NCI-H446 treated with DMSO at 0.1 percent for 48 hours (cell line): Measurements from ENCODE around the gene IKZF4.
"Not testable (repeated sequence)": the region's sequence is repeated elsewhere in the genome, so short reads cannot be mapped to it uniquely, and the experiment has no call there.

ENCODE experiments used
- DNase-seq: peaks from one replicate; lab custom pipeline; 2025; lab: John Stamatoyannopoulos, UW

The IKZF4 gene

GRCh38 chr12:55999522-55999921 is 21.3 kb upstream of the IKZF4 start:
- DNase-seq: not testable (repeated sequence)

DNA sequence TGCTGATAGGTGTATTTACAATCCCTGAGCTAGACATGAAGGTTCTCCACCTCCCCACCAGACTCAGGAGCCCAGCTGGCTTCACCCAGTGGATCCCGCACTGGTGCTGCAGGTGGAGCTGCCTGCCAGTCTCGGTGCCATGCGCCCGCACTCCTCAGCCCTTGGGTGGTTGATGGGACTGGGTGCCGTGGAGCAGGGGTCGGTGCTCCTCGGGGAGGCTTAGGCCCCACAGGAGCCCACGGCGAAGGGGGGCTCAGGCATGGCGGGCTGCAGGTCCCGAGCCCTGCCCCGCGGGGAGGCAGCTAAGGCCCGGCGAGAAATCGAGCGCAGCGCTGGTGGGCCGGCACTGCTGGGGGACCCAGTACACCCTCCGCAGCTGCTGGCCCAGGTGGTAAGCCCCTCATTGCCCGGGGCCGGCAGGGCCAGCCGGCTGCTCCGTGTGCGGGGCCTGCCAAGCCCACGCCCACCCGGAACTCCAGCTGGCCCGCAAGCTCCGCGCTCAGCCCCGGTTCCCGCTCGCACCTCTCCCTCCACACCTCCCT is 20.8 kb upstream of the IKZF4 start:
- DNase-seq: not testable (repeated sequence)

- no peak for DNase-seq
Measured at GRCh38 chr12:56001487-56002100, 19.2 kb upstream of the IKZF4 start.

DNA sequence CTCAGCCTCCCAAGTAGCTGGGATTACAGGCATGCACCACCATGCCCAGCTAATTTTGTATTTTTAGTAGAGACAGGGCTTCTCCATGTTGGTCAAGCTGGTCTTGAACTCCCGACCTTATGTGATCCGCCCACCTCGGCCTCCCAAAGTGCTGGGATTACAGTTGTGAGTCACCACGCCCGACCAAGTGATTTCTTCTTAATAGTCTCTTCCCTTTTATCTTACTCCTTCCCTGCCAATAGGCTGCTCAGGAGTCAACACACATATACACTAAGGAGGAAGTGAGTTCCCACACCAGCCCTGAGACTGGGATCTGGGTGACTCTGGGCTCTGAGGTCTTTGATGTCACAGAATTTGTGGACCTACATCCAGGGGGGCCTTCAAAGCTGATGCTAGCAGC is 17.5 kb upstream of the IKZF4 start:
- DNase-seq: not testable (repeated sequence)

GRCh38 chr12:56004211-56004610 is 16.6 kb upstream of the IKZF4 start:
- no peak for DNase-seq

- no peak for DNase-seq
Measured at GRCh38 chr12:56007564-56008559, 13.0 kb upstream of the IKZF4 start.

- DNase-seq: no peak
Measured at GRCh38 chr12:56010111-56010570, 10.7 kb upstream of the IKZF4 start.

DNA sequence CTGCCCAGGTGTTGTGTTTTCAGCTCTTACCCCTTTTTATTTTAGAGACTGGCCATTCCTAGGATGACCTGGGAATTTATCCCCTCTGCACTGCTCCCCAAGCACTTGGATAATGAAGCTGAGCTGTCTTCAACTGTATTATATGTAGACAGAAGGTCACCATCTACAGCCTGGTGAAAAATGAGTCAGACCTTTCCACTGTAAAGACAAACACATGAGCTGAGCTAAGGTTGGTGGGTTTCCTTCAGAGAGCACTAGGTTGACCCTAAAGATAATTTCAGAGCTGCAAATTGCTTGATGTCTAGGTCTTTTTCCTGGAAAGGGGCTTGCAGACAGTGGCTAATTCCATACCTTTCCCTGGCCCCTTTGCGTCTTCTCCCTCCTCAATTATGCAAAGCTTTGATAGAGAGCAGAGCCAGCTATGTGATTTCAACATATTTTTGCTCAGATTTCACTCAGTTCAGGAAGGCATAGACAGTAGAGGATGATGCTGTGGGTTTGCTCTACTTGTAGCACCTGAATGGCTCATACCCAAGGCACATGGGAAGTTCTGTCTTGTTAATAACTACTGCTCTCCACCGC is 9.2 kb upstream of the IKZF4 start:
- no peak for DNase-seq

DNA sequence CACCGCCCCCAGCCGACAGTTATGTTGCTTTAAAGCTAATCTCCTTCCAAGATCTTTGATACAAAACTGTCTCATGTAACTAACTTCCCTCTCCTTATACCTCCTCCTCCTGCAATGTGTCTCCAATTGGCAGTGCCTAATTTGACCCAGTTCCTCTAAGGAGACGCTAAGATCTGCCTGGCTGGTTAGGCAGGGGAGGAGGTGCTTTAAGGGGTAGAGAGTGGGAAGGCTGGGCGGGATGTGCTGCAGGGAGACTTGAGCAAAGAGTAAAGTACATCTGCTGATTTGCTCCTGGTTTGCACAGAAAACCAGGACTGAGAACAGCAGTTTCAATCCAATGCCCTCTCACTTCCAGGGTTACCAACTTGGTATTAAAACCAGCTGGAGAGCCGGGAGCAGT is 7.4 kb upstream of the IKZF4 start:
- no peak for DNase-seq

GRCh38 chr12:56014205-56014604 is 6.6 kb upstream of the IKZF4 start:
- no peak for DNase-seq

DNA sequence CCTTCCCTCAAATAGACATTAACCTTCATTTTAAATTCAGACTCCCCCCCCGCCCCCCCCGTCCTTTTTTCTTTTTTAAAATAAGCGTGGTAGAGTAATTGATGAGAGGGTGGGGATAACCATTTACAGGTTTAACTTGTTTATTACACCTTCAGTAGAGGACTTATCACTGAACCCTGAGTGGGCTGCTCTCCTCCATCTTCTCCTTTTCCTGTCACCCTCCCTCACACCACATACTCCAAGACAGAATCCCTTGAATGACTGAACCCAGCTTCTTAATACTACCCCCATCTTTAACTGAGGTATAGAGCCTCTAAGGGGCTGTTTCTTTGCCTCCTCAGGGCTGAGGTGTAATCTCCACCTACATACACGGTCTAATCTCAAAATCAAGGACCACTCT is 3.7 kb upstream of the IKZF4 start:
- no peak for DNase-seq

DNA sequence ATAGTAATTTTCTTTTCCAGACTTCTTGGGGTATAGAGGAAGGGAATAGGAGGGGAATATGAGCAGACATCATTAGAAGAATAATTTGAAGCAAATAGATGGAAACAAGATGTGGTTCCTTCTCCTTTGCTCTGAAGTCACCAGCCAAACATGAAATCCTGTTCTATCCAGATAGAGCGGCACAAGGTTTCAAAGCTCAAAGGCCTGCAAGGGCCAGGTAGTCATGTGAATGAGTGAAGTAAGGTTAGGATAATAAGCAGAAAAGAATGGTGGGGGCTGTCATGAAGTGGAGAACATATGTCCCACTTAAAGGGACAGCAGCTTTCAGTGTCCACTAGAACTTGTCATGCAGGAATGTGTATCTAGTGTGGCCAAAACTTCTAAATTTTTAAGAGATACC is 2.5 kb upstream of the IKZF4 start:
- no peak for DNase-seq

GRCh38 chr12:56021889-56022497 is 1.1 kb downstream of the IKZF4 start:
- DNase-seq: no peak

- DNase-seq: no peak
Measured at GRCh38 chr12:56028511-56029165, 7.8 kb downstream of the IKZF4 start.

DNA sequence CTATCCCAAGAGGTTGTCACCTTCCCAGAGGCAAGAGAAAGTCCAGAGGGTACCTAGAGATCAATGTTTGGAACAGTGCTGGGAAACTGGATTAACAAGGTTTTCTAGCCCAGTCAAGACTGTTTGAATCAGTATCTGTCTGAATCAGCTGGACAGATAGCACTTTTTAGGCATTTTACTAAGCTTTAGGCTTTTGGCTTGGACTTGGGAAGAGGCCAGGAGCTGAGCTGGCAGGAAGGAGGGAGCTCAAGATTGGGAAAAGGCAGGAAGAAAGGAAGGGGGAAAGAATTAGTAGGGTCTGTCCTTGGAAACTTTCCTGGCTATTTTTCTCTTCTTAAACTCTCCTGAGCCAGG is 8.3 kb downstream of the IKZF4 start:
- no peak for DNase-seq

GRCh38 chr12:56029666-56030293 is 8.9 kb downstream of the IKZF4 start:
- peak; percentile 1 for DNase-seq

DNA sequence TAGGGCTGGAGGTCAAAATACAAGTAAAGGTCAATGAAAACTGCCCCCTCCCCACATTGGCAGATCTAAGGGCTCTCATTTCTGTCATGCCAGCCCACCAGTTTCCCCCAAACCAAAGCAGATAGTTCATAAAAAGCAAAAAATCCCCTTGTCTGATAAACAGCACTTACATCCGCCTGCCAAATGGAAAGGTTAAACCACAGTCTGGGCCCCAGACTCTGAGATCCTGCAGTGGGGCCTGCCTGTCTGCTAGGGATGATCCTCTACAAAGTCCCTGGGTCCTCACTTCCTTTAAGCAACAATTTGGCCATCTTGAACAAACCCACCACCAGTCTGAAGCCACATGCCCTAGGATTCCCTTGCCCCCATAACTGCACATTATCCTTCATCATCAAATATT is 11.1 kb downstream of the IKZF4 start:
- DNase-seq: no peak

DNA sequence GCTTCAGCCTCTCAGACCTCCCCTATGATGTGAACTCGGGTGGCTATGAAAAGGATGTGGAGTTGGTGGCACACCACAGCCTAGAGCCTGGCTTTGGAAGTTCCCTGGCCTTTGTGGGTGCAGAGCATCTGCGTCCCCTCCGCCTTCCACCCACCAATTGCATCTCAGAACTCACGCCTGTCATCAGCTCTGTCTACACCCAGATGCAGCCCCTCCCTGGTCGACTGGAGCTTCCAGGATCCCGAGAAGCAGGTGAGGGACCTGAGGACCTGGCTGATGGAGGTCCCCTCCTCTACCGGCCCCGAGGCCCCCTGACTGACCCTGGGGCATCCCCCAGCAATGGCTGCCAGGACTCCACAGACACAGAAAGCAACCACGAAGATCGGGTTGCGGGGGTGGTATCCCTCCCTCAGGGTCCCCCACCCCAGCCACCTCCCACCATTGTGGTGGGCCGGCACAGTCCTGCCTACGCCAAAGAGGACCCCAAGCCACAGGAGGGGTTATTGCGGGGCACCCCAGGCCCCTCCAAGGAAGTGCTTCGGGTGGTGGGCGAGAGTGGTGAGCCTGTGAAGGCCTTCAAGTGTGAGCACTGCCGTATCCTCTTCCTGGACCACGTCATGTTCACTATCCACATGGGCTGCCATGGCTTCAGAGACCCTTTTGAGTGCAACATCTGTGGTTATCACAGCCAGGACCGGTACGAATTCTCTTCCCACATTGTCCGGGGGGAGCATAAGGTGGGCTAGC is 13.9 kb downstream of the IKZF4 start:
- no peak for DNase-seq

- no peak for DNase-seq
Measured at GRCh38 chr12:56037161-56037560, 16.3 kb downstream of the IKZF4 start.

DNA sequence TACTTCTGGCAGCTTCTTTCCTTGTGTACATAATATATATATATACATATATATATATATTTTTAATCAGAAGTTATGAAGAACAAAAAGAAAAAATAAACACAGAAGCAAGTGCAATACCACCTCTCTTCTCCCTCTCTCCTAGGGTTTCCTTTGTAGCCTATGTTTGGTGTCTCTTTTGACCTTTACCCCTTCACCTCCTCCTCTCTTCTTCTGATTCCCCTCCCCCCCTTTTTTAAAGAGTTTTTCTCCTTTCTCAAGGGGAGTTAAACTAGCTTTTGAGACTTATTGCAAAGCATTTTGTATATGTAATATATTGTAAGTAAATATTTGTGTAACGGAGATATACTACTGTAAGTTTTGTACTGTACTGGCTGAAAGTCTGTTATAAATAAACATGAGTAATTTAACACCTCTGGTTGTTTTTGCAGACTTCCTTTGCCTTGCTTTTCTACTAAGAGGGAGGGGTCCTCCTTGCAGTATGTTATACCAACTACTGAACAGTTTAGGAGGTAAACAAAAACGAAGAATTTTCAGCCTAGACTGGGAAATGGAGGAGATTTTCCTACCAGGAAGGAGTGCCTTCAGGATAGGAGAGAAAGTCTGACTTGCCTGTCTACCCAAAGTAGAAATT is 17.3 kb downstream of the IKZF4 start:
- no peak for DNase-seq
